ENCODE measurements around the gene FBXO31.

FBXO31 gene

GRCh38 chr16:87295661-87296531 is 87.7 kb downstream of the FBXO31 start:
- peaks cover 6% of the 10 kb centered on the region for H3K36me3 ChIP-seq (replicated peaks; ENCODE audit: low read depth, low read length)
- H3K27me3 ChIP-seq (ENCODE audit: low read depth, low read length) = no peaks in the 10 kb centered on the region
- no peak for TF ChIP-seq CTCF (IDR thresholded peaks at IDR 0.05; ENCODE audit: low read depth, low read length)
- TF ChIP-seq EZH2phosphoT487 (IDR thresholded peaks at IDR 0.05; ENCODE audit: low read depth) = no peak
- no peak overlapping the region for H2AFZ ChIP-seq (ENCODE audit: low read depth, low read length)
- H4K20me1 ChIP-seq (ENCODE audit: insufficient read depth, low read length) = 0 out of 2 replicates have a peak, but pooled peaks cover 3% of the 10 kb centered on the region
- H3K27ac ChIP-seq (ENCODE audit: low read length) = no peak overlapping the region
- H3K9me3 ChIP-seq (ENCODE audit: insufficient read depth, low read length) = no peaks in the 10 kb centered on the region
- H3K4me1 ChIP-seq (ENCODE audit: low read length) = peaks cover 12% of the 10 kb centered on the region
- H3K9ac ChIP-seq (ENCODE audit: low read length) = no peak overlapping the region
- H3K79me2 ChIP-seq (ENCODE audit: low read length) = no peaks in the 10 kb centered on the region
- H3K4me2 ChIP-seq (ENCODE audit: low read length) = no peak overlapping the region
- no peak overlapping the region for H3K4me3 ChIP-seq (ENCODE audit: low read length)

GRCh38 chr16:87295259-87295658 is 88.3 kb downstream of the FBXO31 start:
- TF ChIP-seq CTCF (IDR thresholded peaks at IDR 0.05; ENCODE audit: low read depth, low read length) (no peak), EZH2phosphoT487 (IDR thresholded peaks at IDR 0.05; ENCODE audit: low read depth) (no peak)
- peaks cover 6% of the 10 kb centered on the region for H3K36me3 ChIP-seq (replicated peaks; ENCODE audit: low read depth, low read length)
- H3K9me3 ChIP-seq (ENCODE audit: insufficient read depth, low read length) = no peaks in the 10 kb centered on the region
- H4K20me1 ChIP-seq (ENCODE audit: insufficient read depth, low read length) = 0 out of 2 replicates have a peak, but pooled peaks cover 3% of the 10 kb centered on the region
- H3K4me1 ChIP-seq (ENCODE audit: low read length) = peaks cover 12% of the 10 kb centered on the region
- H3K9ac ChIP-seq (ENCODE audit: low read length) = no peak overlapping the region
- H3K4me3 ChIP-seq (ENCODE audit: low read length) = no peak overlapping the region
- H3K4me2 ChIP-seq (ENCODE audit: low read length) = no peak overlapping the region
- no peak overlapping the region for H3K27ac ChIP-seq (ENCODE audit: low read length)
- no peaks in the 10 kb centered on the region for H3K27me3 ChIP-seq (ENCODE audit: low read depth, low read length)
- H3K79me2 ChIP-seq (ENCODE audit: low read length) = no peaks in the 10 kb centered on the region
- no peak overlapping the region for H2AFZ ChIP-seq (ENCODE audit: low read depth, low read length)

- no peaks in the 10 kb centered on the region for H3K79me2 ChIP-seq (ENCODE audit: low read length)
These were observed 89.6 kb downstream of the FBXO31 start for GRCh38 chr16:87293990-87294389.

More at GRCh38 chr16:87293990-87294389, 89.6 kb downstream of the FBXO31 start:
- Histone ChIP-seq H3K4me3 (ENCODE audit: low read length) (no peak overlapping the region), H3K27me3 (ENCODE audit: low read depth, low read length) (no peaks in the 10 kb centered on the region), H3K9me3 (ENCODE audit: insufficient read depth, low read length) (no peaks in the 10 kb centered on the region), H3K4me1 (ENCODE audit: low read length) (peaks cover 12% of the 10 kb centered on the region), H3K27ac (ENCODE audit: low read length) (no peak overlapping the region), H3K36me3 (replicated peaks; ENCODE audit: low read depth, low read length) (peaks cover 6% of the 10 kb centered on the region), H3K4me2 (ENCODE audit: low read length) (no peak overlapping the region), H4K20me1 (ENCODE audit: insufficient read depth, low read length) (0 out of 2 replicates have a peak, but pooled peaks cover 3% of the 10 kb centered on the region), H3K9ac (ENCODE audit: low read length) (no peak overlapping the region), H2AFZ (ENCODE audit: low read depth, low read length) (no peak overlapping the region)
- TF ChIP-seq EZH2phosphoT487 (IDR thresholded peaks at IDR 0.05; ENCODE audit: low read depth) (no peak), CTCF (IDR thresholded peaks at IDR 0.05; ENCODE audit: low read depth, low read length) (no peak)
